NCI-H2196 treated with DMSO at 0.1 percent for 48 hours (cell line): ENCODE data around the gene CSF1.

Experiments
- DNase-seq: peaks from one replicate; lab custom pipeline; 2025; ENCODE audit not compliant: unreplicated experiment; lab: John Stamatoyannopoulos, UW

The CSF1 gene

GRCh38 chr1:109975718-109976117 lies 65.1 kb downstream of the CSF1 start:
- no peak for DNase-seq

- DNase-seq = no peak
Observed at GRCh38 chr1:109976762-109977161, 66.1 kb downstream of the CSF1 start.

- DNase-seq = no peak
Observed at GRCh38 chr1:109977225-109977624, 66.6 kb downstream of the CSF1 start.

- DNase-seq = no peak
Observed at GRCh38 chr1:109977657-109978378, 67.2 kb downstream of the CSF1 start.

GRCh38 chr1:109978761-109979488 lies 68.3 kb downstream of the CSF1 start:
- DNase-seq = no peak

- DNase-seq = no peak
Observed at GRCh38 chr1:109979489-109980091, 68.9 kb downstream of the CSF1 start.
